GM19043 (cell line): ENCODE data around the gene DOK7.
A peak's percentile ranks its signal among the peaks of the same experiment; 100 is the strongest.
"Not testable (repeated sequence)": the region's sequence is repeated elsewhere in the genome, so short reads cannot be mapped to it uniquely, and the experiment has no call there.

ENCODE experiments used
- ATAC-seq: cut with Tn5 transposase; IDR thresholded peaks from one replicate; pipeline ENCODE4 v1.9.1; 2021; ENCODE audit warnings: low read depth; ENCODE audit not compliant: unreplicated experiment

Gene DOK7

DNA sequence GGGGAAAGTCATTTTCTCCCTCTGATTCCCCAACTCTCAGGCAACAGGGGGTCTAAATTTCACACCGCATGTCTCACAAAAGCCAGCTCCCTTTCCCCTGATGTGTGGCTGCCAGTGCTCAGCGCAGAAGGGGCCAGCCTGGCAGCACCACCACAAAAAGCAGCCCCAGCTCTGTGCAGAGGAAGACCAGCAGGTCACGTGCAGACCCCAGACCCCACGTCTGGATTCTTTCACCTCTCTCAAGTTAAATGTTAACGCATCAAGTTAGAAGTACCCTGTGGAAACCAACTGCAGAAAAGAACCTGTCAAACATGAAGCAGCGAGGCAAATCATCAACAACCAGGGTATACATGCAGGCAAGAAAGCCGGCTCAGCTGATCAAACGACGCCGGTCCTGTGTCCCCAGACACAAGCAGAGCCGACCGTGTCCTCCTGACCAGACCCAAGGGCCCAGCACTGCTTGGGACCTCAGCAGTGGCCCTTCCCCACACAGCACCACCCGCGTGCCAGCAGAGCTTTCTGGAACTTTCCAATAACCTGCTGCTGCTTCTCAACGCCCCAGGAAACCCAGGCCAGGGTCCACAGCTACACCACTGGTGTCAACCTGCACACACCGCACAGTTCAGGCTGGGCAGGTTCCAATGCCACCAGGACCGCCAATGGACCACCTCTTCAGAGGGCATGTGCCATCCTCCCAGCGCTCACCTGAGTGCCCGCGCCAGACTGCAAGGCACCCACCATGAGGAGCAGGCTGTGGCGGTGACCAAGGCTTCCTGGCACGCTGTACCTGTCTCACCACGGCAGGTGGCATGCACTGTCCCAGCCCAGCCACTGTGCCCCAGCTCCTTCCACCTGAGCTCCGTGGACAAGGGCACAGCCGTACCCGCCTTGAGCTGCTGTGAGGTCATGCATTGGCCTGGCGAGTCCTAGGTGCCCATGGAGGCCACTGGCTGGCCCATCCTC lies 65.1 kb downstream of the DOK7 start:
- no peak for ATAC-seq

DNA sequence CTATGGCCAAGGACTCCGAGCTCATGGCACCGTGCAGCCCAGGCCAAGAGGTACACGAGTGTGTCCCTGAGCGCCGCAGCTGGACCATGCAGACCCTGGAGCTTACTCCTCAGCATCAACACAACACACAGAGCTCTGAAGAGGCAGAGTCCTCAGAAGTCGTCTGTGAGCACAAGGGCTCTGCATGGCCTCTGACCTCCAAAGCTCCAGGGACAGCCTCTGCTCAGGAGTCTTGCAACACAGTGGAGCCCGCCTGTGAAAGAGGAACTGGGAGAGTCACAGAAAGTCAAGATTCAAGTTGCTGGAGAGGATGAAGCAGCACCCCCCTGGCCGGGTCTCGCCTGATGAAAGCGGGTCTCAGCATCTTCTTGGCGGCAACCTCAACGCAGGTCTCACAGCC lies 66.3 kb downstream of the DOK7 start:
- ATAC-seq, result no peak

DNA sequence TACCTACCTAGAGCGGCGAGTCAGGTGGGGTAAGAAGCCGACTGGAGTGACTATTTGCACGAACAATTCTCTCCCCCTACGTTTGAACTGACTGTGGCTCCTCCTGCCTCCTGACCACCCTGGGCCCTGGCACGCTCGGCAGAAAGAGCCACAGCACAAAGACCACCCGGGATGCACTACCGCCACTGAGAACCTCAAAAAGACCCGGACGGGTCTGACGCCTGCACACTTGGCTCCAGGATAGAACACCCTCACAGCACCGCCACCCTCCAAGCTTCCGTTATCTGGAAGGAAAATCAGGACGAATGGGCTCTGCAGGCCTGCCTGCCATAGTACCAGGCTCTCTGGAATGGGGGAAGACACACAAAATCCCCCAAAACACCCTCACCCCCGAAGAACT lies 66.9 kb downstream of the DOK7 start:
- ATAC-seq, result no peak

DNA sequence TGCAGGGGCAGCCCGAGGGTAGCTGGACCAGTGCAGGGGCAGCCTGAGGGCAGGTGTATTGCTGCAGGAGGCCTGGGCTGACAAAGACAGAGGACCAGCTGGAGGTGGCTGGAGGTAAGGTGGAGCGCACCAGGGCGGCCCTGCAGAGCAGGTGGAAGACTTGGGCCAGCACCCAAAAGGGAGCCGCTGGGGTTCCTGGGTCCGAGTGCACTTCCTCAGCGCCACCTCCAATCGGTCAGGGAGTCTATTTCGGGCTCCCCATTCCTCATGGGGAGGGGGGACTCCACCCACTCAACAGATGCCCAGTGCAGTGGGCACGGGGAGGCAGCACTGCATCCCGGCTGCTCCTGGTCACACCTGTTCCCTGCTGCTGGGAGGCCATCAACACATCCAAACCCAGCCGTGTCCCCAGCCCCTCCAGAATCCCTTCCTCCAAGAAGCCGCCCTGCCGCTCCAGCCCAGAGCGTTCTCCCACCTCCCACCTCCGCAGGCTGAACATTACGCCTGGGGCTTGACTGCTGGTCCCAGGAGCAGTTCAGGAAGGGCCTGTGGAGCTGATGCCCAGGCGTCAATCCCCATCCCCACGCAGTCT lies 67.7 kb downstream of the DOK7 start:
- ATAC-seq, result no peak

DNA sequence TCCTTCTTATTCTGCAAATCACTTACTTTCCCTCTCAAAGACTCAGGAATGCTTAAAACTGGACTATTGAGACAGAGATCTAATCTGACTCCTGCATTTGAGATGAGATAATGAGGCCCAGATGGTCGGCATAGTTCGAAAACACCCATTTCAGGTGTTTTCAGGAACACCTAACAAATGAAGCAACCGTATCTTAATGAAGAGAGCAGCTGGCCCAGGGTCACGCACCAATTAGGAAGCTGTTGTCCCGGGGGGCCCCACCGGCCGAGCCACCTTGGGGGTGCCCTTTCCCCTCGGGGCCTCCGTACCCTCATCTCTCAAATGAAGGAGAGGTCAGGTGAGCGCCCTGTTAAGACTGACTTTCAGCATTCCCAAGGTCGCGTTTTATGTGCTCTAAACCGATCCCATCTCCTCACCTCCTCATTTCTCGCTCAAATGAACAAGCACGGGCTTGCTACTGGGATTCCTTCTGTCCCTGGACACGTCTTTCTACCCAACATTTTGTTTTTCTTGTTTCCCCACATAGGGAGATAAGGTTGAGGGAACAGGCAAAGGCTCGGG lies 68.3 kb downstream of the DOK7 start:
- ATAC-seq, result no peak

DNA sequence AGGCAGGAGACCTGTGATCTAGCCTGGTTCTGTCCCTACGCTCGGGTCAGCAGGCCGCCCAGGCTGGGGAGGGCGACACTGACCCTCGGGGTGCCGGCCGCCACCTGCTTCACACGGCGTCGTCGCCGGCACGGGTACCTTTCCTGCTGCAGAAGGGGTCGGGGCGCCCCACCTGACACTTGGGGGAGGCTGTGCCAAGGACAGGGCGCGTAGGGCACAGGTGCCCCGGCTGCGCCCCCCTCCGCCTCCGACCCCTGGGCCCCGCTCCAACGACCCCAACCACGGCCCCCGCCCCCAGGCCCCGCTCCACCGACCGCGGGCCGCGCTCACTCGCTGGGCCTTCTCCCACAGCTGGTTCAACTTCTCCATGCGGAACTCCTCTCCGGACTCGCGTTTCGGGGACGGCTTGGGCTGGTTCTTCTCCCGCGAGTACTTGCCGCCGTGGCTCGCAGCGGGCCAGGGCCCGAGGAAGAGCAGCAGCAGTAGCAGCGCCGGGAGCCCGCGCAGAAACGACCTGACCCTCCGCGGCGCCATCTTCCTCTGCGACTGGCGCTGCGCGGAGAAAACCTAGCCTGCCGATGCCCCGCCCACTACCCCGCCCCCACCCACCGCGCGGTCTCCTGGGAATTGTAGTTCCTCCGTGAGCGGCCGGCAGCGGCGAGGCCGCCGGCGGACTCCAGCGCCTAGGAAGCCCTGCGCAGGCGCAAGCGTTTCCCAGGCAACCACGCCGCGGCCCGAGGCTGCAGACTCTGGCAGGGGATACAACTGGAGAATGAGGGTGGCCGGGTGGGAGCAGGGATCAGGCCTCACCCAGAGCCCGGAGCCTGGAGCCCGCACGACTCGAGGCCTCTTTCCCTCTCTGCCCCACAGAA lies 69.0 kb downstream of the DOK7 start, which contains the start of gene LRPAP1:
TSS of gene LRPAP1 (minus strand) at position 544 of the 872 bp plus-strand sequence. CDS start at position 534, 10 bp downstream.
- peak; percentile 73 for ATAC-seq

DNA sequence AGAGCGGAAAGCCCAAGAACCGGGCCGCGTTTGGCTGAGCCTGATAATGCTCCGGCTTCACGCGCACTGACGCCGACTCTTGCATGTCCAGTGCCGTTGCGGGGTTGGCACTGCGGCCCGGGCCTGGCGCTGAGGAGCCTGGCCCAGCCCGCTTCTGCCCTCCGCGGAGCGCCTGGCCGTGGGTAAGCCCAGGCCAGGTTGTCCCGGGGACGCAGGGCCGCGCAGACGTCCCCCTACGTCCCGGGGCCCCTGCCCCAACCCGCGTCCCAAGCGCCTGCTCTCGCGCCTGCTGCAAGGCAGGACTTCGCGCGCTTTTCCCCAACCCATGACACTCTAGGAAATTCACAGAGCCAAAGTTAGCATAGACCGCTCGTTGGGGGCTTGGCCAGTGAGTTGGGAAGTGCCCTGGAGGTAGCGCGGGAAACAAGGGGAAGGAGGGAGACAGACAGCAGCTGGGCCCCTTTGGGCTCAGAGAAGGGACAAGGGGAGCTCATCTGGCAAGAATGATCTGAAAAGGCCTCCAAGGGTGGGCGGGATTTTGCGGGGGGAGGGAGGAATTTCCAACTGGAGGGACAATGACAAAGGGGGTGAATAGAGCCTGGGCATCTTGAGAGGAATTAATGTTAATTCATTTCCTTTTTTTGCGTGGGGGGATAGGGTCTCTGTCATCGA lies 69.8 kb downstream of the DOK7 start:
- ATAC-seq, result no peak

DNA sequence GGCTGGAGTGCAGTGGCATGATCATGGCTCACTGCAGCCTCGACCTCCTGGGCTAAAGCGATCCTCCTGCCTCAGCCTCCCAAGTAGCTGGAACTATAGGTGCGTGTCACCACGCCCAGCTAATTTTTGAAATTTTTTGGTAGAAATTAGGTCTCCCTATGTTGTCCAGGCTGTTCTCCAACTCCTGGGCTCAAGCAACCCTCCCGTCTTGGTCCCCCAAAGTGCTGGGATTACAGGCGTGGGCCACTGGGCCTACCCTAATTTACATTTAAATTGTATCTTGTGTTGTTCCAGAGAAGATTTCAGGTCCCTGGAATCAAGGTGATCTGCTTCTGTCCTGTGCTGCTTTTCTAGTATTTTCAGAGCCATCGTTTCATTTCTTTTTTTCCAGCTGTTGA lies 70.3 kb downstream of the DOK7 start:
- ATAC-seq, result no peak

DNA sequence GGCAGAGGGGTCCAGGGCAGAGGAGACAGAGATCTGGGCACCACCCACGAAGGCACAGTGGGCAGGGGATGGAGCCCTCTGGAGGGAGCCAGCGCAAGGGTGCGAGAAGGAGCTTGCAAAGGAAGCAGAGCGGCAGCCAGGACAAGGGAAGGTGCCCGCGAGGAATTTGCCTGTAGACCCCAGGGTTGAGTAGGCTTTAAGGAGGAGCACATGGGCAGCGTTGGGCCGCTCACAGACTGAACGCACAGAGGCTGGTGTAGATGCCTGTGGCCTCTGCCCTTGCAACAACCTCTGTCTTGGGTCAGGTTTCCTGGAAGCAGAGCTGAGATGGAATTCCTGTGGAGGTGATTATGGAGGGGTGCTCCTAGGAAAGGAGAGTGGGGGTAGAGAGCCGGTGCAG lies 72.7 kb downstream of the DOK7 start:
- not testable (repeated sequence) for ATAC-seq

DNA sequence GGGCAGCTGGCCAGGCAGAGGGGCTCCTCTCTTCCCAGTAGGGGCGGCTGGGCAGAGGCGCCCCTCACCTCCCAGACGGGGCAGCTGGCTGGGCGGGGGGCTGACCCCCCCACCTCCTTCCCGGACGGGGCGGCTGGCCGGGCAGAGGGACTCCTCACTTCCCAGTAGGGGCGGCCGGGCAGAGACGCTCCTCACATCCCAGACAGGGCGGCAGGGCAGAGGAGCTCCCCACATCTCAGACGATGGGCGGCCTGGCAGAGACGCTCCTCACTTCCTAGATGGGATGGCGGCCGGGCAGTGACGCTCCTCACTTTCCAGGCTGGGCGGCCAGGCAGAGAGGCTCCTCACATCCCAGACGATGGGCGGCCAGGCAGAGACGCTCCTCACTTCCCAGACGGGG lies 75.8 kb downstream of the DOK7 start:
- ATAC-seq, result not testable (repeated sequence)

DNA sequence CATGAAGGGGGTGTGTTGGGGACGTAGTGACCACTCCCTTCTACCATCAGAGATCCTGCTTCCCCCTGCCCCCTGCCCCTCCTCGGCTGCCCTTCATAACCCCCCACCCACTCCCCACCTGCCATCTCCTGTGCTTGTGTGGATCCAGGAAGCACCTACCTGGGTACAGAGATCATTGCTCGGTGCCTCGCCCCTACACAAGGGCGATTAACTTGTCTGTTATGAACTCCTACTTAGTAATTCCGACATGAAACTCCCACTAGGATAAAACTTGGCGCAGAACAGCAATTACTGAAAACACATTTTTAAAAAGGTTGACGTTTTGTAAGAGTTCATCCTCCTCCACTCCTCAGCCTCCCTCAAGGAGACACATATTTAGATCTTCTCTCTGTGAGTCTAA lies 80.3 kb downstream of the DOK7 start:
- ATAC-seq, result not testable (repeated sequence)
